Immature natural killer cell (primary cell): ENCODE data around the gene XPC. TPM values are rescaled to one million over a fixed set of nuclear protein-coding genes. Genes with fewer than 3 reads are reported as not detected.
"Not testable (repeated sequence)": the region's sequence is repeated elsewhere in the genome, so short reads cannot be mapped to it uniquely, and the experiment has no call there.

Experiments
- DNase-seq, 3 donors: peaks; one replicate each; pipeline ENCODE4 v3.0.0; 2022; ENCODE audit warnings: mixed read lengths in 1 of 3
- H3K27ac Mint-ChIP-seq, 6 donors: one replicate each; pipeline ENCODE4 v1.8.0; 2020; ENCODE audit warnings: mixed read lengths in 6 of 6, mild to moderate bottlenecking in 5 of 6, inconsistent platforms in 4 of 6, moderate library complexity in 3 of 6
- H3K27me3 Mint-ChIP-seq, 3 donors: one replicate each; pipeline ENCODE4 v1.8.0; 2020 to 2021; ENCODE audit warnings: low read depth in 3 of 3, mild to moderate bottlenecking in 3 of 3, mixed read lengths in 3 of 3, moderate library complexity in 3 of 3, inconsistent platforms in 1 of 3
- H3K36me3 Mint-ChIP-seq, 3 donors: one replicate each; pipeline ENCODE4 v1.8.0; 2020; ENCODE audit warnings: mixed read lengths in 3 of 3, inconsistent platforms in 2 of 3, mild to moderate bottlenecking in 2 of 3
- H3K4me1 Mint-ChIP-seq, 2 donors: one replicate each; pipeline ENCODE4 v1.8.0; 2020; ENCODE audit warnings: inconsistent platforms in 2 of 2, mild to moderate bottlenecking in 2 of 2, mixed read lengths in 2 of 2, moderate library complexity in 1 of 2
- H3K4me3 Mint-ChIP-seq, 5 donors: one replicate each; pipeline ENCODE4 v1.8.0; 2020; ENCODE audit warnings: mild to moderate bottlenecking in 5 of 5, mixed read lengths in 5 of 5, inconsistent platforms in 3 of 5, moderate library complexity in 3 of 5
- H3K9me3 Mint-ChIP-seq, 6 donors: one replicate each; pipeline ENCODE4 v1.8.0; 2020; ENCODE audit warnings: mild to moderate bottlenecking in 6 of 6, mixed read lengths in 6 of 6, inconsistent platforms in 4 of 6, moderate library complexity in 3 of 6
- polyA plus RNA-seq, 3 donors: library from polyadenylated mRNA; unstranded; fragments of 300-500 nt; fragmentation: Illumina TruSeq; gene quantifications; one replicate each; pipeline ENCODE4 v1.2.3, GENCODE V29; 2021

XPC gene
- 10 to 100 TPM; 20.3 to 32.2 (median 22.6) TPM for polyA plus RNA-seq

DNA sequence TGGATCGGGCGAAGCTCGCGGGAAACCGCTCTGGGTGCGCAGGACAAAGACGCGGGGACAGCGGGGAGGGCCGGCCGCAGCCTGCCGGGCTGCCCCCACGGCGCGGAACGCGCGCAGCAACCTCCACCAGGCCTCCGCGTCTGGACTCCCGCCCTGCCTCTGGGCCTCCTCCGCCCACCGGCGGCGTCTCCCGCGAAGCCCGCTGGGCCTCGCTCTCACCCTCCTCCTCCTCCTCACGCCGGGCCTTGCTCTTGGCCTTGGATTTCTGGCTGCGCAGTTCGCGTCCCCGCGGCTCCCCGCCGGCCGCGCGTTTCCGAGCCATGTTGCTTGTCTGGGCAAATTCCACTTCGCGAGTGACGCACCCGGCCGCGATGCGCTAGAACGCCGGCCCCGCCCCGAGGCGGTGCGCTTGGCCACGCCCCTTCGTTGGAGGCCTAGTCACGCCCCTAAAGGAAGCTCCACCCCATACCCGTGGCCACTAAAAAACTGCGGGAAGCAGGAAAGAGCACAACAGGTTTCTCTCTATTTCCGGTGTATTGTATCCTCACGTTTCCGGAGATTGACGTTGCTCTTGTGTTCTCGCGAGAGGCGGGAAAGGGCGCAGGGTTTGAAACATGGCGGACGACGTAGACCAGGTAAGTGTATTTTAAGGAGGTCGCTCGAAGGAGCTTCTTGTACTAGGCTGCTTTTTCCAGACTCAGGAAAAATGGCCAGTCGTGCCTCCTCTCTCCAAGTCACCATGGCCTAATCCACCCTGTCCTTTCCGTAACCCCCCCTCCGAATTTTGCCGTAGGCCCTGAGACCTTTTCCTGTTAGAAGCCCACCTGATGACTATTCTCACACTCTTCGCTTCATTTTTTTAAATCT lies at the start of gene XPC, which contains the start of gene LSM3:
XPC (minus strand) TSS at position 355 of the 867 bp plus-strand sequence; CDS start at position 322, 33 bp downstream.
LSM3 (plus strand) TSS at position 571 of the 867 bp plus-strand sequence; CDS start at position 615, 44 bp downstream.
- DNase-seq, result peak; percentile 99 to 100 (median 100)
- no peaks in the 10 kb centered on the region for H3K9me3 Mint-ChIP-seq
- peaks cover 51 to 72% of the 10 kb centered on the region in 2 donors for H3K4me1 Mint-ChIP-seq
- H3K4me3 Mint-ChIP-seq, result peak within 1 kb of the TSS; percentile 89 to 97 (median 94)
- peaks cover 7 to 12% (median 11%) of the 10 kb centered on the region in 3 donors for H3K27me3 Mint-ChIP-seq
- peak within 1 kb of the TSS; percentile 96 to 99 (median 98) for H3K27ac Mint-ChIP-seq
- H3K36me3 Mint-ChIP-seq, result peaks cover 3 to 18% (median 17%) of the 10 kb centered on the region in 3 donors

DNA sequence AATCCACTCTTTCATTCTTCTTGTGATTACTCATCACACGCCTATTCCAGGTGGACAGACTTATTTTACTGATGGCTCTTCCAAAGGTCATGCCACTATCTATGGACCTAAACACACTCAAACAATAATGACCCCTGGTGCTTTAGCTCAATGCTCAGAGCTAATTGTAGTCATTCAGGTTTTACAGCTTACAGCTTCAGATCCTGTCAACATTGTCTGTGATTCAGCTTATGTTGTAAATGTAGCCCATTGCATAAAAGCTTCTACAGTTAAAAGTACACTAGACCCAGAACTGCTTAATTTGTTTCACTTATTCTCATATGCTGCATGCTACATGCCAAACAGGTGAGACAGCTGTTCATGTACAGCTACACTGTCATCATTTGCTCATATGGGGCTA lies 49.5 kb upstream of the XPC start:
- Mint-ChIP-seq H3K36me3 (peaks cover 0 to 2% (median 0%) of the 10 kb centered on the region in 3 donors), H3K4me3 (no peak overlapping the region), H3K4me1 (peaks cover 5 to 6% of the 10 kb centered on the region in 2 donors), H3K27ac (no peak overlapping the region), H3K9me3 (peaks cover 0 to 3% (median 0%) of the 10 kb centered on the region in 6 donors), H3K27me3 (peaks cover 9 to 16% (median 12%) of the 10 kb centered on the region in 3 donors)
- DNase-seq, result no peak

DNA sequence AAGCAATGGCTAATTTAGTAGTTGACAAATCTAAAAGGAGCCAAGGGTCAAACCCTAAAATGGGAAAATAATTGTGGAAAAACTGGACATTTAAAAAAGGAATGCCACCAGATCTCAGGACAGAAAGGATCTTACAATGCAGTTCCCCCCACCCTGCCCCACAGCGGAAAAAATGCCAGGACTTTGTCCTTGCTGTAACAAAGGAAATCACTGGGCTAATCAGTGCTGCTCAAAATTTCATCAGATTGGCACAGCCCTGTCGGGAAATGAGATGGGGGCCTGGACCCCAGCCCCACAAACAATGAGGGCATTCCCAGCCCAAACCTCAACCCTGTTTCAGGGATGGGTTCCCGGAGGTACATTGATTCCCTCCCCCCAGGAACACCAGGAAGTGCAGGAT lies 48.0 kb upstream of the XPC start:
- H3K27ac Mint-ChIP-seq, H3K4me1 Mint-ChIP-seq, H3K36me3 Mint-ChIP-seq, DNase-seq, H3K4me3 Mint-ChIP-seq: not testable (repeated sequence)
- Mint-ChIP-seq H3K9me3 (peaks cover 5 to 12% (median 8%) of the 10 kb centered on the region in 6 donors), H3K27me3 (peaks cover 5 to 16% (median 14%) of the 10 kb centered on the region in 3 donors)

DNA sequence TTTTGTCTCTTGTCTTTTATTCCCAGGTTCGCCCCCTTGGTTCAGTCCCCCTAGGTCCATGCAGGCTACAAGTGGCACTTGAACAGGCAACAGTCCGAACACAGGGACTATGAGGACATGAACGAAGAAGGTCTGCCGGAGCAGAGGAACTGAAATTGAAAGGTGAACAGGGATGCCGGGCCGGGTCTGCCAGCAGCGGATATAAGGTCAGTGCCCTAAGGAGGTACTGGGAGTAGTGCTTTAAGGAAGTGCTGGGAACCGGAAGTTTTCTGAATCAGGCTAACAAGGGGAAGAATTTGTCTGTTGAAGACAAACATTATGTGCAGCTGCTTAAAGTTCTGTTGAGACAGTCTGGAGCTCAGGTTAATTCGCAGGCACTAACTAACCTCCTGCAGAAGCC lies 47.0 kb upstream of the XPC start:
- Mint-ChIP-seq H3K4me1 (no peaks in the 10 kb centered on the region), H3K9me3 (peaks cover 5 to 16% (median 12%) of the 10 kb centered on the region in 6 donors), H3K27ac (no peak overlapping the region), H3K36me3 (peaks cover 0 to 9% (median 4%) of the 10 kb centered on the region in 3 donors), H3K27me3 (peaks cover 5 to 13% (median 11%) of the 10 kb centered on the region in 3 donors), H3K4me3 (no peak overlapping the region)
- no peak for DNase-seq

DNA sequence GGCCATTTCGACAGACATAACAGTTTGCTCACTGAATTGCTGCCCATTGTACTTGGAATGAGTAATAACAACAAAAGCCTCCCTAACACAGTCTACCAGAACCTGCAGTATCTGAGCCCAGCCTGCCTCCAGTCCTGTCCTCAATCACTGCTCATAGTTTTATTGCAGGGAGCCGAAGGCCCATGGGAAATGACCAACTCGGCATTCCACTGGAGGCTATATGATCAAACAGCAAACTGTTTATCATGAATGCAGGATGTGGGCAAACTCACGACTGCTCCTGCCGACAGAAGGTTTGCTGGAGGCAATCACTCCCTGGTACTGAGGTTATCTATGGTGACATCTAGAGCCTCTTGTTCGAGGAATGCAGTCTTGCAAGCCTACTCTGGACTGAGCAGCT lies 46.5 kb upstream of the XPC start:
- DNase-seq, result no peak
- H3K4me3 Mint-ChIP-seq, result no peak overlapping the region
- H3K36me3 Mint-ChIP-seq, result peaks cover 3 to 9% (median 4%) of the 10 kb centered on the region in 3 donors
- no peaks in the 10 kb centered on the region for H3K4me1 Mint-ChIP-seq
- H3K9me3 Mint-ChIP-seq, result peaks cover 5 to 18% (median 12%) of the 10 kb centered on the region in 6 donors
- no peak overlapping the region for H3K27ac Mint-ChIP-seq
- peaks cover 7 to 14% (median 12%) of the 10 kb centered on the region in 3 donors for H3K27me3 Mint-ChIP-seq

DNA sequence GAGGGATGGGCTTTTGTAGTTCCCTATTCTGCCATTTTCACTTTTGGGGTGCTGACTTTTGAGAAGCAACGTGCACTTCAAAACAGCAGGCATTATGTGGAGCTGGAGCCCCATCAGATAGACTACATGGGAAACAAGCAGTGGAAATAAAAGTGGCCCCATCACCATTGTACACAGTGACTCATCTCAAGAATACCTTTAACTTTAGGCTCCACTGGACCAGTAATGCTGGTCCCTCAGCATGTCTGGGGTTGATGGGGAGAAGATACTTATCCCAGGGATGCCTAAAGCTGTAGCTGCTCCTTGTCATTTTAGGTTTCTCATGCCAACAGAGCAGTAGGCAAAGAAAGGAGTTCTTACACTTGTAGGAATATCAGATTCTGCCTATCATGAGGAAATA lies 45.2 kb upstream of the XPC start:
- DNase-seq, result no peak
- Mint-ChIP-seq H3K4me3 (no peak overlapping the region), H3K9me3 (peaks cover 5 to 18% (median 12%) of the 10 kb centered on the region in 6 donors), H3K36me3 (peaks cover 4 to 9% (median 4%) of the 10 kb centered on the region in 3 donors), H3K4me1 (no peaks in the 10 kb centered on the region), H3K27ac (no peak overlapping the region), H3K27me3 (peaks cover 7 to 16% (median 12%) of the 10 kb centered on the region in 3 donors)

DNA sequence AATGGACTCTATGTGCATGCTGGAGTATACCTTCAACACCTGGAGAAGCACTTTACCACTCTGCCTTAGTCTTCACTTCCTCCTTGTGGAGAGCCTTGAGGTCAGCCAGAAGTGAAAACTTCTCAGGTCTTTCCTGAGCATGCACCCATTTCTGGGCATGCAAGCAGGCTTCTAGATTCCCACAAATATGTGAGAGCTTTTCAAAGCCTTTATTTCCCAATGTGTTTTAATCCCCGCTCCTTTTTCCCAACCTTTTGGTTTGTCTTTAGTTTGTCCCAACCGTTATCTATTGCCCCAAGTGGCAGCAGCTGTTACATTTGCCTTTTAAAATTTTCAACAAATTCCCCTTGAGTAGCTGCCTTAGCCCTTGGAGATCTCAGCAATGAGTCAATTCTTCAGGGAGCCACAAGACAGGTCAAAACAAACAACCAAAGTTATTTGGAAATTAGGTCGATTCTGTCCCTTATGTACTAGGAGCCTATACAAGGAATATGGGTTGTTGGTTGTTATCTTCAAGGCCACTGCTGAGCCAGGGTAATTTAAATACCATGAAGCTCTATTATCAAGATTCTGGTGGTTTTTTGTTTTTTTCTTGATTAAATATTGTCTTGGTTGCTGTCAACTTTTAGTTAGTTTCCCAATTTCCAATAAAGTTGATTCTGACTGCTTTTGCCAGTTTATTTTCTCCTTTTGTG lies 44.6 kb upstream of the XPC start:
- Mint-ChIP-seq H3K4me1 (no peaks in the 10 kb centered on the region), H3K27ac (no peak overlapping the region), H3K4me3 (no peak overlapping the region), H3K36me3 (peaks cover 4 to 9% (median 4%) of the 10 kb centered on the region in 3 donors), H3K27me3 (peaks cover 7 to 15% (median 12%) of the 10 kb centered on the region in 3 donors), H3K9me3 (peaks cover 2 to 18% (median 12%) of the 10 kb centered on the region in 6 donors)
- DNase-seq, result no peak

DNA sequence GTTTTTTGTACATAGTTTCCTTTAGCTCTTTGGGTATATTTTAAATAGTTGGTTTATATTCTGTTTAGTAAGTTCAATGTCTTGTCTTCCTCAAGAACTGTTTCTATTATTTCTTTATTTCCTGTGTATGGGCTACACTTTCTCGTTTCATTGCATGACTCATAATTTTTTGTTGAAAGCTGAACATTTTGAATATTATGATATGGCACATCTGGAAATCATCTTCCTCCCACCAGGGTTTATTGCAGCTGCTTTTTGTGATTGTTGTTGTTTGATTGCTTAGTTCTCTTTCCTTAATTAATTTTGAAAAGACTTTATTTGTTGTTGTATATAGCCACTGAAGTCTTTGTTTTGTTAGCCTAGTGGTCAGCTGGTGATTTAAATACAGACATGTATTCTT lies 44.1 kb upstream of the XPC start:
- Mint-ChIP-seq H3K27me3 (peaks cover 7 to 14% (median 12%) of the 10 kb centered on the region in 3 donors), H3K36me3 (peaks cover 4 to 9% (median 4%) of the 10 kb centered on the region in 3 donors), H3K9me3 (peaks cover 2 to 18% (median 12%) of the 10 kb centered on the region in 6 donors), H3K4me3 (no peak overlapping the region), H3K4me1 (no peaks in the 10 kb centered on the region), H3K27ac (no peak overlapping the region)
- DNase-seq, result no peak

DNA sequence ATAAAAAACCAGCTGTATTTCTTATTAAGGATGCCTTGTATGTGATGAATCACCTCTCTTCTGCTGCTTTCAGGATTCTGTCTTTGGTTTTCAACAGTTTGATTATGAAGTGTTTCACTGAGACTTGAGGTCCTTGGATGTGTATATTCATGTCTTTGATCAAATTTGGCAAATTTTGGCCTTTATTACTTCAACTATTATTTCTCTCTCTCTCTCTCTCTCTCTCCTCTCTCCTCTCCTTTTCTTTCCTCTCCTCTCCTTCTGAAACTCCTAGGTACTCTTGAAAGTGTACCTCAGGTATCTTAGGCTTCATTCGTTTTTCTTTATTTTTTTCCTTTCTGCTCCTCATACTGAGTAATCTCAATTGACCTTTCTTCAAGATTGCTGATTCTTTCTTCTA lies 43.5 kb upstream of the XPC start:
- Mint-ChIP-seq H3K36me3 (peaks cover 4 to 9% (median 4%) of the 10 kb centered on the region in 3 donors), H3K27ac (no peak overlapping the region), H3K4me3 (no peak overlapping the region), H3K4me1 (no peaks in the 10 kb centered on the region), H3K27me3 (peaks cover 7 to 15% (median 12%) of the 10 kb centered on the region in 3 donors), H3K9me3 (peaks cover 2 to 18% (median 12%) of the 10 kb centered on the region in 6 donors)
- DNase-seq, result no peak

DNA sequence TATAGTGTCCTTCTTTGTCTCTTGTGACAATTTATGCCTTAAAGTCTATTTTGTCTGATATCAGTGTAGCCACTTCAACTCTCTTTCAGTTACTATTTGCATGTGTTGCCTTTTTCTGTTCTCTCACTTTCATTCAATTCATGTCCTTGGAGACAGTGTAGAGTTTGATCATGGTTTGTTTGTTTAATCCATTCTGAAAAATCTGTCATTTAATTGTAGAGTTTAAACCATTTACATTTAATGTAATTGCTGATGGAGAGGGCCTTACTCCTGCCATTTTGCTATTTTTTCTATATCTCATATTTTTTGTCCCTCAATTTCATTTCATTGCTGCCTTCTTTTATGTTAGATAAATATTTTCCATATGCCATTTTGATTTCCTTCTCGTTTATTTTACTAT lies 42.5 kb upstream of the XPC start:
- H3K4me1 Mint-ChIP-seq, result peaks cover 0 to 4% of the 10 kb centered on the region in 2 donors
- no peak for DNase-seq
- peaks cover 2 to 18% (median 12%) of the 10 kb centered on the region in 6 donors for H3K9me3 Mint-ChIP-seq
- no peak overlapping the region for H3K27ac Mint-ChIP-seq
- no peak overlapping the region for H3K4me3 Mint-ChIP-seq
- peaks cover 4 to 9% (median 4%) of the 10 kb centered on the region in 3 donors for H3K36me3 Mint-ChIP-seq
- peaks cover 7 to 15% (median 12%) of the 10 kb centered on the region in 3 donors for H3K27me3 Mint-ChIP-seq

DNA sequence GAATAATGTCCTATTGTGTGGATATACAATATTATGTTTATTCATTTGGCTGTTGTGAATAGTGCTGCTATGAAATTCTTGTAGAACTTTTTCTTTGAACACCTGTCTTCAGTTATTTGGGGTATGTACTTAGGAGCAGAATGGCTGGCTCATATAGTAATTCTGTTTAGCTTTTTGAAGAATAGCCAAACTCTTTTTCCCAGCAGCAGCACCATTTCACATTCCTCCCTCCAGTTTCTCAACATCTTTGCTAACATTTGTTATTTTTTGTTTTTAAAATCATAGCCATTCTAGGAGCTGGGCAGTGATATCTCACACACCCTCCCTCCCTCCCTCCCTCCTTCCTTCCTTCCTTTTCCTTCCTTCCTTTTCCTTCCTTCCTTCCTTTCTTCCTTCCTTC lies 40.0 kb upstream of the XPC start:
- Mint-ChIP-seq H3K36me3 (peaks cover 4 to 9% (median 4%) of the 10 kb centered on the region in 3 donors), H3K9me3 (peaks cover 2 to 18% (median 12%) of the 10 kb centered on the region in 6 donors), H3K4me3 (peak overlapping the region in 1 of 5 donors; percentile 58), H3K4me1 (peaks cover 0 to 4% of the 10 kb centered on the region in 2 donors), H3K27me3 (peaks cover 3 to 15% (median 8%) of the 10 kb centered on the region in 3 donors), H3K27ac (no peak overlapping the region)
- DNase-seq, result no peak

DNA sequence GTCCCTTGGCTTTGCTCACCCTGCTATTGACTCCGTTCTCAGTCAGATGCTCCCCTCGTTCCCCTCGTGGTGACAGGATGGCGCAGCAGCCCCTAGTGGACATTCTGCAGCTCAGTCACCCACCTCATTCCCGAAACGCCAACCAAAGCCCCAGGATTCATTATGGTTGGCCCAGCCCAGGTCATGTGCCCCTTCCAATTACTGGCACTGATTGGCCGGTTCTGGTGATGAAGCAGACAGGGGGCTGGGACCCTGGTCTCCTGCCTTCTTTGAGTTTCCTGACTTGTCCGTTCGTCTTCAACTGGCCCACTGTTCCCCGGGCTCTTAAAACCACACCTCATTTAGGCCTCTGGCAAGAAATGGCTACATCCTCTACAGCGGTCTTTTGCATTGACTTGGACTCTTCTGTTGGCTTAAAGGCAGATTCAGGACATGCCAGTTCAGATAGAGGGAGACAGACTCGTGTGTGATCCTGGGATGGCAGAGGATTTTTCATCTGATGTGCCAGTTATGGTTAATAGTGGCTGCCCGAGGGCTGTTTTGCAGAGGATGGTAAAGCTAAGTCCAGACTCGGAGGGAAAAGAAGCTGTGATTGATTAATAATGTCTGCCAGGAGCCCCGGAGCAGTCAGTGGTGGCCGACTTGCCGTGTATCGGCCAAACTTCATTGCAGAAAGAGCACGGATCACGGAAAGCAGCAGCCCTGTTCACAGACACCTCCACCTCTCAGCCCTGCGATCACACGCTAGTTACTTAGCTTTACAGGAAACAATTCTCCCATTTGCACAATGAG lies 38.1 kb upstream of the XPC start:
- Mint-ChIP-seq H3K36me3 (peaks cover 0 to 4% (median 2%) of the 10 kb centered on the region in 3 donors), H3K4me3 (peak overlapping the region; percentile 3 to 94 (median 65)), H3K27ac (peak overlapping the region in 3 of 6 donors; percentile 29 to 94 (median 93)), H3K27me3 (peaks cover 3 to 12% (median 3%) of the 10 kb centered on the region in 3 donors), H3K4me1 (peaks cover 0 to 4% of the 10 kb centered on the region in 2 donors), H3K9me3 (peaks cover 0 to 11% (median 4%) of the 10 kb centered on the region in 6 donors)
- DNase-seq, result peak; percentile 22 to 77 (median 37)

DNA sequence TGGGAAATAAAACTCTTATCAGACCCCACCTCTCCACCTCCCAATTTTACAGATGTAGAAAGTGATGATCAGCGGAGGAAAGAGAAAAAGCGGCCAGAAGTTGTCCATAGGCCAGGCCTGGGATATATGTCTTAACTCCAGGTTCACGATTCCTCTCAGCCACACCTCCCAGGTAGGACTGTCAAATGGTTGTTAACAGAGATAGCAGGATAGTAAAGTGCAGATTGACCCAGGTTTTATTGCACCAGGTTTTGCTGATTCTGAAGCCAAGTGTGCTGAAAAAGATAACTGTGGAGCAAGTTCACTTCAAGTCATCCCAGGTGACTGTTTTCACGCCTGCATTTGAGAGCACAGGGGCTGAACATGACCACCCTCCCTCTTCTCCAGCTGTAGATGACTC lies 36.4 kb upstream of the XPC start:
- H3K9me3 Mint-ChIP-seq, result no peaks in the 10 kb centered on the region
- no peaks in the 10 kb centered on the region for H3K36me3 Mint-ChIP-seq
- peaks cover 0 to 5% (median 0%) of the 10 kb centered on the region in 3 donors for H3K27me3 Mint-ChIP-seq
- no peak overlapping the region for H3K27ac Mint-ChIP-seq
- H3K4me3 Mint-ChIP-seq, result no peak overlapping the region
- DNase-seq, result no peak
- H3K4me1 Mint-ChIP-seq, result peaks cover 0 to 4% of the 10 kb centered on the region in 2 donors
